HL-60 (cell line): ENCODE results near the gene HEXD.

Source experiments
- DNase-seq, 2 experiments: peaks; one replicate each; pipeline ENCODE4 v3.0.0-alpha.2; 2010 to 2020; ENCODE audit warnings: low read depth in 1 of 2, low spot score in 1 of 2
- H3K27ac ChIP-seq: fragments of 250-450 bp; sonication (Bioruptor Pico); replicated peaks from 2 replicates; pipeline ENCODE4 v1.5.1; 2020; ENCODE audit warnings: mild to moderate bottlenecking, moderate library complexity
- H3K27me3 ChIP-seq: fragments of 250-450 bp; sonication (Bioruptor Pico); 2 replicates; pipeline ENCODE4 v1.5.1; 2021; ENCODE audit warnings: mild to moderate bottlenecking, moderate library complexity; ENCODE audit not compliant: insufficient read depth, poor library complexity, severe bottlenecking
- H3K4me3 ChIP-seq: replicated peaks from 2 replicates; pipeline ENCODE4 v1.5.1; 2011; ENCODE audit warnings: mild to moderate bottlenecking, control low read depth, low read length; ENCODE audit not compliant: insufficient read depth
- GABPA ChIP-seq: IDR thresholded peaks from 2 replicates; pipeline ENCODE4 v1.6.1; 2012; ENCODE audit warnings: low read depth
- POLR2AphosphoS5 ChIP-seq: IDR thresholded peaks from 2 replicates; pipeline ENCODE4 v1.6.1; 2012; ENCODE audit warnings: low read depth
- SPI1 ChIP-seq: IDR thresholded peaks from 2 replicates; pipeline ENCODE4 v1.6.1; 2012; ENCODE audit warnings: low read depth, mild to moderate bottlenecking, borderline replicate concordance
- TF ChIP-seq, protein P1 (sequence below): IDR thresholded peaks from one replicate; pipeline ENCODE4 v1.5.1; 2011; ENCODE audit warnings: low read length, control low read depth, inconsistent platforms; ENCODE audit not compliant: insufficient read depth
- TF ChIP-seq, protein P2 (sequence below): IDR thresholded peaks from 2 replicates; pipeline ENCODE4 v1.6.1; 2012; ENCODE audit warnings: low read depth; ENCODE audit not compliant: insufficient replicate concordance

Gene HEXD

DNA sequence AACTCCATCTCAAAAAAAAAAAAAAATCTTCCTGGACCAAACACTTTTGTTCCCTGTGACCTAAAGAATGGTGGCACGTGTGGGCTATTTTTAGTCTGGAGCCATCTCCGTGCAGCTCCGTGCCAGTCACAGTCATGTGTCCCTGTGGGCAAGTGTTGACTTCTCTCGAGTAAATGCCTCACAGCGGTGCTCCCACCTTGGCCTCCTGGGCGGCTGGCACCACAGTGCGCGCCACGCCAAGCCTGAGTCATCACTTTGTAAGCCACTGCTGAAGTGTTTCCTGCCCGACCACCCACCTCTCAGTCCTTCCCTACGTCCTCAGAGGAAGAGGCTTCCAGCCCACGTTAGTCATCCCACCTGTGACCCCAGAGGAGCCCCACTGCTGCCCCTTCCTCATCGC is 10.9 kb upstream of the HEXD start:
- DNase-seq: no peak
- TF ChIP-seq POLR2AphosphoS5 (no peak), GABPA (no peak), SPI1 (no peak)
- TF ChIP-seq, protein P1, sequence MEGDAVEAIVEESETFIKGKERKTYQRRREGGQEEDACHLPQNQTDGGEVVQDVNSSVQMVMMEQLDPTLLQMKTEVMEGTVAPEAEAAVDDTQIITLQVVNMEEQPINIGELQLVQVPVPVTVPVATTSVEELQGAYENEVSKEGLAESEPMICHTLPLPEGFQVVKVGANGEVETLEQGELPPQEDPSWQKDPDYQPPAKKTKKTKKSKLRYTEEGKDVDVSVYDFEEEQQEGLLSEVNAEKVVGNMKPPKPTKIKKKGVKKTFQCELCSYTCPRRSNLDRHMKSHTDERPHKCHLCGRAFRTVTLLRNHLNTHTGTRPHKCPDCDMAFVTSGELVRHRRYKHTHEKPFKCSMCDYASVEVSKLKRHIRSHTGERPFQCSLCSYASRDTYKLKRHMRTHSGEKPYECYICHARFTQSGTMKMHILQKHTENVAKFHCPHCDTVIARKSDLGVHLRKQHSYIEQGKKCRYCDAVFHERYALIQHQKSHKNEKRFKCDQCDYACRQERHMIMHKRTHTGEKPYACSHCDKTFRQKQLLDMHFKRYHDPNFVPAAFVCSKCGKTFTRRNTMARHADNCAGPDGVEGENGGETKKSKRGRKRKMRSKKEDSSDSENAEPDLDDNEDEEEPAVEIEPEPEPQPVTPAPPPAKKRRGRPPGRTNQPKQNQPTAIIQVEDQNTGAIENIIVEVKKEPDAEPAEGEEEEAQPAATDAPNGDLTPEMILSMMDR: no peak
- TF ChIP-seq, protein P2, sequence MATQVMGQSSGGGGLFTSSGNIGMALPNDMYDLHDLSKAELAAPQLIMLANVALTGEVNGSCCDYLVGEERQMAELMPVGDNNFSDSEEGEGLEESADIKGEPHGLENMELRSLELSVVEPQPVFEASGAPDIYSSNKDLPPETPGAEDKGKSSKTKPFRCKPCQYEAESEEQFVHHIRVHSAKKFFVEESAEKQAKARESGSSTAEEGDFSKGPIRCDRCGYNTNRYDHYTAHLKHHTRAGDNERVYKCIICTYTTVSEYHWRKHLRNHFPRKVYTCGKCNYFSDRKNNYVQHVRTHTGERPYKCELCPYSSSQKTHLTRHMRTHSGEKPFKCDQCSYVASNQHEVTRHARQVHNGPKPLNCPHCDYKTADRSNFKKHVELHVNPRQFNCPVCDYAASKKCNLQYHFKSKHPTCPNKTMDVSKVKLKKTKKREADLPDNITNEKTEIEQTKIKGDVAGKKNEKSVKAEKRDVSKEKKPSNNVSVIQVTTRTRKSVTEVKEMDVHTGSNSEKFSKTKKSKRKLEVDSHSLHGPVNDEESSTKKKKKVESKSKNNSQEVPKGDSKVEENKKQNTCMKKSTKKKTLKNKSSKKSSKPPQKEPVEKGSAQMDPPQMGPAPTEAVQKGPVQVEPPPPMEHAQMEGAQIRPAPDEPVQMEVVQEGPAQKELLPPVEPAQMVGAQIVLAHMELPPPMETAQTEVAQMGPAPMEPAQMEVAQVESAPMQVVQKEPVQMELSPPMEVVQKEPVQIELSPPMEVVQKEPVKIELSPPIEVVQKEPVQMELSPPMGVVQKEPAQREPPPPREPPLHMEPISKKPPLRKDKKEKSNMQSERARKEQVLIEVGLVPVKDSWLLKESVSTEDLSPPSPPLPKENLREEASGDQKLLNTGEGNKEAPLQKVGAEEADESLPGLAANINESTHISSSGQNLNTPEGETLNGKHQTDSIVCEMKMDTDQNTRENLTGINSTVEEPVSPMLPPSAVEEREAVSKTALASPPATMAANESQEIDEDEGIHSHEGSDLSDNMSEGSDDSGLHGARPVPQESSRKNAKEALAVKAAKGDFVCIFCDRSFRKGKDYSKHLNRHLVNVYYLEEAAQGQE: no peak
- H3K27me3 ChIP-seq: no peaks in the 10 kb centered on the region
- H3K27ac ChIP-seq: no peak overlapping the region
- no peak overlapping the region for H3K4me3 ChIP-seq

DNA sequence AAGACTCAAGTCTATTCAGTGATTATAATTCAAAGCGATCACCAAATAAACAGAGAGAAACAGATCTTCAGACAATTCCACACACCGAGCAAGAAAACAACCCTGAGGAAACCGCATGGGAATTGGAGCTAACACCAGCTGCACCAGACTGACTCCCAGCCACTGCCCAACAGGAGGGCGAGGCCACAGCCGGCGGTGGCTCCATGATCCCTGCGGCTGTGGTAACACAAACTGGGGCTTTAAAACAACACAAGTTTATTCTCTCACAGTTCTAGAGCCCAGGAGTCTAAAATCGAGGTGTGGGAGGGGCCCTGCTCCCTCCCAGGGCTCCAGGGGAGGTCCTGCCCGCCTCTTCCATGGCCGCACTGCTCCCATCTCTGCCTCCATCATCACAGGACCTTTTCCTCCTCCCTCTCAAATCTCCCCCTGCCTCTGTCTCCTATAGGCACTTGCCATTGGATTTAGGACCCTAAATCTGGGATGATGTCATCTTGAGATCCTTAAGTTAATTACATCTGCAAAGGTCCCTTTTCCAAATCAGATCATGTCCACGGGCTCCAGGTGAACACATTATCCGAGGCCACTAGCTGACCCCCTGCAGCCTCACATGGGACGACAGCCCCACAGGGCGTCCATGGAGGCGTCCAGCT is 9.7 kb upstream of the HEXD start:
- TF ChIP-seq GABPA: no peak
- TF ChIP-seq, protein P1: no peak
- Histone ChIP-seq H3K27ac (no peak overlapping the region), H3K4me3 (no peak overlapping the region), H3K27me3 (no peaks in the 10 kb centered on the region)
- no peak for DNase-seq

DNA sequence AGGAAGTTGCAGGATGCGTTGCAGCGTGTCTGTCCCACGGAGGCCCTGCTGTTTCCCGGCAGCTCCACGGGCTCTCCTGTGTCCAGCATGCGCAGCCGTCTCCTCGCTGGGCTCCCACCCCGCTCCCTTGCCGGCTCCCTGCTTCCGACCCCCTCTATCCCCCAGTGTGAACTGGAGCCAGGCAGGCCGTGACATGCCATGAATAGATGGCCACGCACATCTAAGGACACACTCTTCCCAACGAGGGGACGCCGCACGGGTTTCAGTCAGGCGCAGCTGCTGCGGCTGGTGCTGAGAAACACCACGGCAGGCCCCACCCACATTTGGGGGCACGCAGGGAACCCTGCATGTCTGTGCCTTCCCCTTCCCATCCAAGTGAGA is 9.2 kb upstream of the HEXD start:
- no peak overlapping the region for H3K4me3 ChIP-seq
- no peaks in the 10 kb centered on the region for H3K27me3 ChIP-seq
- no peak overlapping the region for H3K27ac ChIP-seq
- no peak for DNase-seq
- no peak for TF ChIP-seq GABPA
- TF ChIP-seq, protein P2: no peak
- TF ChIP-seq, protein P1: no peak
- no peak for TF ChIP-seq SPI1
- no peak for TF ChIP-seq POLR2AphosphoS5
